ENCODE data around the gene MAP3K5.

Gene MAP3K5

DNA sequence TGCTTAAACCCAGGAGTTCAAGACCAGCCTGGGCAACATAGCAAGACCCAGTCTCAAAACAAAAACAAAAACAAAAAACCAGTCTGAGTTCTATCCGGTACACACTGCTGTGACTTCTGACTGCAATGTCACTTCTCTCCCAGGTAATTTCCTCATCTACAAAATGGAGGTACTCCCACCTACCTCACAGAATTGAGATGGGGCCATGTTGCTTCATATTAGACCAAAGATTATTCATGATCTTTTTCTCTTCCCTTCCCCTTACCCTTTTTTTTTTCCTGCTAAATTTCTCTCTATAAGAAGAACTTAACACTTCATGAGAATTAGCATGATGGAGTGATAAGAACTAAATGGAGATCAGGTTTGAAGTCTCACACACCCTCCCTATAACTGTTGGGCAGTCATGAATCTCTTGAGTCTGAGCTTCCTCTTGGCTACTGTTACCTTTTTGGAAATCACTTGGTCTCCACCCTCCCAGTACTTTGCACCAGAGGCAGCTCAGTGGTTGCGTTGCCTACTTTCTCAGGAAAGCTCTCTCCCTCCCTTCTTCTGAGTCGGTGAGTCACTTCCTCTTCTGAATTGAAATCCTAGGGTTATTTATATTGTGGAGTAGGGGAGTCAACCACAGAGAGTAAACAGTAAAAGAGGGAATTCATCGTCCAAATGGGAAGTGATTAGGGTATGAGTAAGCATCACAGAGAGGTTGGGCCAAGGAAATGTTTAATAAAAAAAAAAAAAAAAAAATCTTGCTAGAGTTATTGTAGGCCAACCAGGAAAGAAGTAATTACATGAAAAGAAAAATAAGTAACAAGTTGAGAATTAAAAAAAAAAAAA, 182.2 kb downstream of the MAP3K5 start:
- TF ChIP-seq, protein P1, sequence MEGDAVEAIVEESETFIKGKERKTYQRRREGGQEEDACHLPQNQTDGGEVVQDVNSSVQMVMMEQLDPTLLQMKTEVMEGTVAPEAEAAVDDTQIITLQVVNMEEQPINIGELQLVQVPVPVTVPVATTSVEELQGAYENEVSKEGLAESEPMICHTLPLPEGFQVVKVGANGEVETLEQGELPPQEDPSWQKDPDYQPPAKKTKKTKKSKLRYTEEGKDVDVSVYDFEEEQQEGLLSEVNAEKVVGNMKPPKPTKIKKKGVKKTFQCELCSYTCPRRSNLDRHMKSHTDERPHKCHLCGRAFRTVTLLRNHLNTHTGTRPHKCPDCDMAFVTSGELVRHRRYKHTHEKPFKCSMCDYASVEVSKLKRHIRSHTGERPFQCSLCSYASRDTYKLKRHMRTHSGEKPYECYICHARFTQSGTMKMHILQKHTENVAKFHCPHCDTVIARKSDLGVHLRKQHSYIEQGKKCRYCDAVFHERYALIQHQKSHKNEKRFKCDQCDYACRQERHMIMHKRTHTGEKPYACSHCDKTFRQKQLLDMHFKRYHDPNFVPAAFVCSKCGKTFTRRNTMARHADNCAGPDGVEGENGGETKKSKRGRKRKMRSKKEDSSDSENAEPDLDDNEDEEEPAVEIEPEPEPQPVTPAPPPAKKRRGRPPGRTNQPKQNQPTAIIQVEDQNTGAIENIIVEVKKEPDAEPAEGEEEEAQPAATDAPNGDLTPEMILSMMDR (IDR thresholded peaks at IDR 0.05; ENCODE audit: low read depth, low read length) = no peak
- H3K4me3 ChIP-seq (ENCODE audit: low read depth, low read length) = no peak overlapping the region
- DNase-seq (ENCODE audit: low read depth, low spot score) = peak; percentile 99
- in situ Hi-C loops (cut with HindIII; ENCODE audit: low sequenced_read_pairs) = no loop called here

DNA sequence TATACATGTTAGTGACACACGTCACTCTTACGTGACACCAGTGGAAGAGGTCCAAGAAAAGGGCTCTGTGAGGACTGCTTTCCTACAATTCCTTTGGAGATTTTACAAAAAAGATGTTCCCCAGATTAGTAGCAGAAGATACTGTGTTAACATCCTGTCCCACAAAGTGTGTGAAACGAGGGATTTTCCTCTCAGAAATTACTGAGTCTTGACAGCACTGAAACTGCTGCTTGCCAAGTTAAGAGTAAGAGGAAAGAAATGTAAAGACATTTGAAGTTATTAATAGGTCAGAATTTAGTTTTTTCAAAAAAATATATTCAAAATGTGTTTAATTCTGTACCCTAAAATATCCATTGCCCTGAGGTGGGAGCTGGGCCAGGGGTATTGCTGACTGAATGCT, 183.3 kb downstream of the MAP3K5 start:
- DNase-seq (ENCODE audit: low read depth, low spot score) = peak; percentile 82
- TF ChIP-seq, protein P1 (IDR thresholded peaks at IDR 0.05; ENCODE audit: low read depth, low read length) = no peak
- in situ Hi-C loops (cut with HindIII; ENCODE audit: low sequenced_read_pairs) = no loop called here
- no peak overlapping the region for H3K4me3 ChIP-seq (ENCODE audit: low read depth, low read length)

DNA sequence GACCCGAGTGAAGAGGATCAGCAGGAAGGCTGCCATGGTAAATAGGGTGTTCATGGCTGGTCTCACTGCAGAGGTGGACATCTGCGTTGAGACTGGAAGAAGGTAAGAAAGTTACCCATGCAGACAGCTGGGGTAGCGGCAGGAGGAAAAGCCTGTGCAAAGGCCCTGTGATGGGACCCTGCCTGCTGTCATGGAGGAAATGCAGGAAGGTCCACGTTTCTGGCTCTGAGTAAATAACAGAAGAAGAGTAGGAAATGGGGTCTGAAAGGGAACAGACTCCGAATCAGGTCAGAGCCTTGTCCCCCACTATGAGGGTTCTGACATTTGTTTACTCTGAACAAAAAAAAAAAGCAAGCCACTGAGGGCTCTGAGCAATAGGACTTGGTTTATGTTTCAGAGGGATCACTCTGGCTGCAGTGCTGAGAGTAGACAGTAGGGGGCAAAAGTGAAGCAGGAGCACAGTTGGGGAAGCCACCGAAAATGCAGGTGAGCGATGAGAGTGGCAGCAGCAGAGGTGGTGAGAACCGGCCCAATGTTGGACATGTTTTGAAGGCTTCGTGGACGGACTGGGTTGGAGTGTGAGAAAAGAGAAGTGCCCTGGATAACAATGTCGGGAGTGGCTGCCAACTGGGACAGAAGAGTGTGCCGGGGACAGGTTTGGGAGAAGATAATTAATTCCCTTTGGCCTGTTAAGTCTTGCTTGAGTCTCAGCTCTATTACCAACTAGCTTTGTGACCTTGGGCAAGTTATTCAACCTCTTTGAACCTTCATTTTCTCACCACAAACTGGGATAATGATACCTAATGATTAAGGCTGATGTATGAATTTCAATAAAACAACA, 184.1 kb downstream of the MAP3K5 start:
- peak; percentile 64 for DNase-seq (ENCODE audit: low read depth, low spot score)
- TF ChIP-seq, protein P1 (IDR thresholded peaks at IDR 0.05; ENCODE audit: low read depth, low read length) = peak; percentile 84
- in situ Hi-C loops (cut with HindIII; ENCODE audit: low sequenced_read_pairs) = no loop called here
- no peak overlapping the region for H3K4me3 ChIP-seq (ENCODE audit: low read depth, low read length)

DNA sequence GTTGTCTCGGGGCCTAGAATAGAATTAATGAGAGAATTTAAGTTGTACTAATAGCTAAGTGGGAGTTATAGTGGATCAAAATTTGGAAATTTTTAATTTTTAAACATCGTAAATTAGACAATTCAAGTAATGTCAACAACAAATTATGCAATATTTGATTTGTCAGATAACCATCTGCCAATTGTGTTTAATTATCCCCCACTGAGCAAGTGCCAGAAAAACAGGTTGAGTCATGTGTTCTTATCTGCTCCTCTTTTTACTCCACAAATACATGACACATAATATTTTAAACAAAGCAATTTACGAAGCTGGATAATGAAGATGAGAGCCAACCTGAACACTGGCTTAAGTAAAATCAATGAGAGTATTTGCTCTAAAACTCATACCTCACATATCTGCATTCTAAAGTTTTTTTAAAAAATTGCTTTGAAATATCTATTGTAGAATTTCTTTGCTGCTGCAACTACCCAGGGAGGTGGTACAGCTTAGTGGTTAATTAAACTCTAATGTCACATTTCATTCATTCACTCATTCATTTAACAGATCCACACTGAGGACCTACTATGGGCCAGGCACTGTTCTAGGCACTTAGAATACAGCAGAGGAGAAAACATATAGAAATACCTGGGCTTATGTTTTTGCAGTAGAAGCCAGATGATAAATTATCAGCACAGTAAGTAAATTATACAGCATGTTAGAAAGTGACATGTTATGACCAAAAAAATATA, 184.9 kb downstream of the MAP3K5 start:
- no peak for DNase-seq (ENCODE audit: low read depth, low spot score)
- TF ChIP-seq, protein P1 (IDR thresholded peaks at IDR 0.05; ENCODE audit: low read depth, low read length) = no peak
- in situ Hi-C loops (cut with HindIII; ENCODE audit: low sequenced_read_pairs) = no loop called here

DNA sequence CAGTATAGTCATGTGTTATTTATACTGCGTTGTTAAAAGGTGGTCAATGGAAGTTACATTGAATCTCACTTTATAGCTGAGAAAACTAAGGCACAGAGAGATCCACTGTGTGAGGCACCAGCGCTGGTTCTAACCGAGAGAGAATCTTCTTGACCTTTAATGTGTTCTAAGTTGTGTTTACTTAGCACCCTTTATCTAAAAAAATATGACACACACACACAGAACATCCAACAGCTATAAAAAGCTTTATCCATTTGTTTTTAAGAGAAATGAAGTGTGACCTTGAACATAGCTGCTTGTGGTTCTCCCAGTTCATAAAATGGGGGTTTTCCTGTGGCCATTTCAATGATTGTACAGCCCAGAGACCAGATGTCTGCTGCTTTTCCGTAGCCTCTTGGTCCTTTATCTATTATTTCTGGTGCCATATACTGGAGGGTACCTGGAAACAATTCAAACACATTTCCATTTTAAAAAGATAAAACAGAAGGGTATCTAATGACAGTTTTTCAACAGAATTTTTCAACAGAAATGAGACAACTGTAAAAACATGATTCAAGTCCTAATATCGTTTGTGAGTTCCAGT, 187.3 kb downstream of the MAP3K5 start:
- peak; percentile 29 for DNase-seq (ENCODE audit: low read depth, low spot score)
- TF ChIP-seq, protein P1 (IDR thresholded peaks at IDR 0.05; ENCODE audit: low read depth, low read length) = no peak
- in situ Hi-C loops (cut with HindIII; ENCODE audit: low sequenced_read_pairs) = no loop called here
- H3K4me3 ChIP-seq (ENCODE audit: low read depth, low read length) = no peak overlapping the region

More for the DNA sequence above, 184.9 kb downstream of the MAP3K5 start:
- H3K4me3 ChIP-seq (ENCODE audit: low read depth, low read length) = no peak overlapping the region

DNA sequence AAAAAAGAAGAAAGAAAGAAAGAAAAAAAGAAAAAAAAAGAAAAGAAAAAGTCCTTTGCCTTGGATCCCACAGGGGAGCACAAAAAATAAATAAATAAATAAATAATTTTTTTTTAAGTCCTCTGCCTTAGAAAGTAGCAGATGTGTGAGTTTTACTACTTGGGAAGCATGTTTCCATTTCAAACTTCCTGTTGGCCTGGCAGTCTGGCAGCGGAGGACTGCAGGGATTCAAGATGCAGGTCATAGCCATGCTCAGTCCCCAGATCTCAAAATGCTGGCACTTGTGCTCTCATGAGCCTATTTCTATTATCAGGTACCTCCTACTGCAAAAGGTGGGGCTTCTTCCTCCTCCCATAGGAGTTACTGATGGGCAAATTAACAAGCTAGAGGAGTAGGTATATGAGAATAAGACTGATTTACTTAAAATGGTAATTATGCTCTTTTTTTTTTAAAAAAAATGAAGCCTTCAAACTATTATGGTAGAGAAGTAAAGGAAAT, 187.9 kb downstream of the MAP3K5 start:
- in situ Hi-C loops (cut with HindIII; ENCODE audit: low sequenced_read_pairs) = no loop called here
- no peak for DNase-seq (ENCODE audit: low read depth, low spot score)
- no peak overlapping the region for H3K4me3 ChIP-seq (ENCODE audit: low read depth, low read length)
- TF ChIP-seq, protein P1 (IDR thresholded peaks at IDR 0.05; ENCODE audit: low read depth, low read length) = no peak
